ENCODE data around the gene SDR39U1.

The SDR39U1 gene

GRCh38 chr14:24390701-24391468 is 51.7 kb downstream of the SDR39U1 start:
- TF ChIP-seq, protein P1, sequence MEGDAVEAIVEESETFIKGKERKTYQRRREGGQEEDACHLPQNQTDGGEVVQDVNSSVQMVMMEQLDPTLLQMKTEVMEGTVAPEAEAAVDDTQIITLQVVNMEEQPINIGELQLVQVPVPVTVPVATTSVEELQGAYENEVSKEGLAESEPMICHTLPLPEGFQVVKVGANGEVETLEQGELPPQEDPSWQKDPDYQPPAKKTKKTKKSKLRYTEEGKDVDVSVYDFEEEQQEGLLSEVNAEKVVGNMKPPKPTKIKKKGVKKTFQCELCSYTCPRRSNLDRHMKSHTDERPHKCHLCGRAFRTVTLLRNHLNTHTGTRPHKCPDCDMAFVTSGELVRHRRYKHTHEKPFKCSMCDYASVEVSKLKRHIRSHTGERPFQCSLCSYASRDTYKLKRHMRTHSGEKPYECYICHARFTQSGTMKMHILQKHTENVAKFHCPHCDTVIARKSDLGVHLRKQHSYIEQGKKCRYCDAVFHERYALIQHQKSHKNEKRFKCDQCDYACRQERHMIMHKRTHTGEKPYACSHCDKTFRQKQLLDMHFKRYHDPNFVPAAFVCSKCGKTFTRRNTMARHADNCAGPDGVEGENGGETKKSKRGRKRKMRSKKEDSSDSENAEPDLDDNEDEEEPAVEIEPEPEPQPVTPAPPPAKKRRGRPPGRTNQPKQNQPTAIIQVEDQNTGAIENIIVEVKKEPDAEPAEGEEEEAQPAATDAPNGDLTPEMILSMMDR (IDR thresholded peaks at IDR 0.05; ENCODE audit: insufficient read depth, low read length, poor library complexity, severe bottlenecking): no peak
- no peaks in the 10 kb centered on the region; the same call in 1 of the 2 replicates for H3K27me3 ChIP-seq (replicated peaks; ENCODE audit: control insufficient read depth, insufficient read depth, low read length)
- no peak overlapping the region for H3K4me3 ChIP-seq (replicated peaks; ENCODE audit: low read depth, low read length)
- H3K36me3 ChIP-seq (ENCODE audit: control insufficient read depth, insufficient read depth, low read length): no peaks in the 10 kb centered on the region
- no peak for DNase-seq (ENCODE audit: extremely low read depth, insufficient read length)

Measured in GM06990 (cell line).